DMS 273 treated with DMSO at 0.1 percent for 48 hours (cell line): ENCODE results near the gene PRDM16.
"Not testable (repeated sequence)": the region's sequence is repeated elsewhere in the genome, so short reads cannot be mapped to it uniquely, and the experiment has no call there.

Experiments
- DNase-seq: peaks from one replicate; lab custom pipeline; 2025; lab: John Stamatoyannopoulos, UW

Gene PRDM16

GRCh38 chr1:3282186-3282585, 213.2 kb downstream of the PRDM16 start:
- DNase-seq, result no peak

- no peak for DNase-seq
Observed at GRCh38 chr1:3282656-3283430, 213.8 kb downstream of the PRDM16 start.

GRCh38 chr1:3283849-3284248, 214.8 kb downstream of the PRDM16 start:
- no peak for DNase-seq

- DNase-seq, result no peak
Observed at GRCh38 chr1:3284691-3285090, 215.7 kb downstream of the PRDM16 start.

GRCh38 chr1:3285106-3285740, 216.2 kb downstream of the PRDM16 start:
- no peak for DNase-seq

- not testable (repeated sequence) for DNase-seq
Observed at GRCh38 chr1:3287095-3287494, 218.1 kb downstream of the PRDM16 start.

- DNase-seq, result no peak
Observed at GRCh38 chr1:3287656-3288160, 218.7 kb downstream of the PRDM16 start.

- no peak for DNase-seq
Observed at GRCh38 chr1:3289502-3289901, 220.5 kb downstream of the PRDM16 start.

- no peak for DNase-seq
Observed at GRCh38 chr1:3290438-3290837, 221.4 kb downstream of the PRDM16 start.

- DNase-seq, result no peak
Observed at GRCh38 chr1:3290915-3291314, 221.9 kb downstream of the PRDM16 start.

- DNase-seq, result no peak
Observed at GRCh38 chr1:3292051-3292722, 223.2 kb downstream of the PRDM16 start.

- DNase-seq, result no peak
Observed at GRCh38 chr1:3292868-3293562, 224.0 kb downstream of the PRDM16 start.

- no peak for DNase-seq
Observed at GRCh38 chr1:3293563-3294080, 224.6 kb downstream of the PRDM16 start.

- no peak for DNase-seq
Observed at GRCh38 chr1:3294450-3294849, 225.4 kb downstream of the PRDM16 start.

GRCh38 chr1:3295846-3296245, 226.8 kb downstream of the PRDM16 start:
- no peak for DNase-seq

GRCh38 chr1:3296326-3296725, 227.3 kb downstream of the PRDM16 start:
- no peak for DNase-seq

- no peak for DNase-seq
Observed at GRCh38 chr1:3296826-3297225, 227.8 kb downstream of the PRDM16 start.

- no peak for DNase-seq
Observed at GRCh38 chr1:3297756-3298155, 228.8 kb downstream of the PRDM16 start.

GRCh38 chr1:3298197-3298596, 229.2 kb downstream of the PRDM16 start:
- DNase-seq, result no peak

GRCh38 chr1:3304246-3304645, 235.2 kb downstream of the PRDM16 start:
- DNase-seq, result no peak

- DNase-seq, result no peak
Observed at GRCh38 chr1:3304692-3305091, 235.7 kb downstream of the PRDM16 start.

- DNase-seq, result no peak
Observed at GRCh38 chr1:3305156-3305555, 236.2 kb downstream of the PRDM16 start.
